HL-60 (cell line): ENCODE measurements around the gene DCHS2.

Experiments
- DNase-seq, 2 experiments: peaks; one replicate each; pipeline ENCODE4 v3.0.0-alpha.2; 2010 to 2020; ENCODE audit warnings: low read depth in 1 of 2, low spot score in 1 of 2
- H3K27ac ChIP-seq: fragments of 250-450 bp; sonication (Bioruptor Pico); replicated peaks from 2 replicates; pipeline ENCODE4 v1.5.1; 2020; ENCODE audit warnings: mild to moderate bottlenecking, moderate library complexity
- H3K27me3 ChIP-seq: fragments of 250-450 bp; sonication (Bioruptor Pico); 2 replicates; pipeline ENCODE4 v1.5.1; 2021; ENCODE audit warnings: mild to moderate bottlenecking, moderate library complexity; ENCODE audit not compliant: insufficient read depth, poor library complexity, severe bottlenecking
- H3K4me3 ChIP-seq: replicated peaks from 2 replicates; pipeline ENCODE4 v1.5.1; 2011; ENCODE audit warnings: mild to moderate bottlenecking, control low read depth, low read length; ENCODE audit not compliant: insufficient read depth
- GABPA ChIP-seq: IDR thresholded peaks from 2 replicates; pipeline ENCODE4 v1.6.1; 2012; ENCODE audit warnings: low read depth
- POLR2AphosphoS5 ChIP-seq: IDR thresholded peaks from 2 replicates; pipeline ENCODE4 v1.6.1; 2012; ENCODE audit warnings: low read depth
- SPI1 ChIP-seq: IDR thresholded peaks from 2 replicates; pipeline ENCODE4 v1.6.1; 2012; ENCODE audit warnings: low read depth, mild to moderate bottlenecking, borderline replicate concordance
- TF ChIP-seq, protein P1 (sequence below): IDR thresholded peaks from one replicate; pipeline ENCODE4 v1.5.1; 2011; ENCODE audit warnings: low read length, control low read depth, inconsistent platforms; ENCODE audit not compliant: insufficient read depth
- TF ChIP-seq, protein P2 (sequence below): IDR thresholded peaks from 2 replicates; pipeline ENCODE4 v1.6.1; 2012; ENCODE audit warnings: low read depth; ENCODE audit not compliant: insufficient replicate concordance

DCHS2 gene

DNA sequence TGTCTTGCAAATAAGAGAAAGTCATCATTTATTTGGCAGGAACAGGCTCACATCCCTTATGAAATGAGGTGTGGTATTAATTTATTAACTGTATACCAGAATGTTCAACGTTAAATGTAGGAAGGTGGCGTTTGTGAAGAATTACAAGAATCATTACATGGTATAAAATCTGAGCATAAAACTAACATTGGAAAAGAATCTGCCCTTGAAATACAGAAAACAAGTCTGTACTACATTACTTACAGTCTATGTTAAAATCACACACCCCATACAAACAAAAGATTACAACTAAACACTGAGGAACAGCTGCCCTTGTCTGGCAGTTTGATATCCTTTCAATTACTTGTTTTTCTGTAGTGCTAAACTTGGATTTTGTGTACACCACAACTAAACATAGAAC is 131.1 kb downstream of the DCHS2 start:
- Histone ChIP-seq H3K27ac (no peak overlapping the region), H3K4me3 (no peak overlapping the region), H3K27me3 (peaks cover 2% of the 10 kb centered on the region)
- no peak for DNase-seq
- TF ChIP-seq POLR2AphosphoS5 (no peak), SPI1 (no peak), GABPA (no peak)
- TF ChIP-seq, protein P1, sequence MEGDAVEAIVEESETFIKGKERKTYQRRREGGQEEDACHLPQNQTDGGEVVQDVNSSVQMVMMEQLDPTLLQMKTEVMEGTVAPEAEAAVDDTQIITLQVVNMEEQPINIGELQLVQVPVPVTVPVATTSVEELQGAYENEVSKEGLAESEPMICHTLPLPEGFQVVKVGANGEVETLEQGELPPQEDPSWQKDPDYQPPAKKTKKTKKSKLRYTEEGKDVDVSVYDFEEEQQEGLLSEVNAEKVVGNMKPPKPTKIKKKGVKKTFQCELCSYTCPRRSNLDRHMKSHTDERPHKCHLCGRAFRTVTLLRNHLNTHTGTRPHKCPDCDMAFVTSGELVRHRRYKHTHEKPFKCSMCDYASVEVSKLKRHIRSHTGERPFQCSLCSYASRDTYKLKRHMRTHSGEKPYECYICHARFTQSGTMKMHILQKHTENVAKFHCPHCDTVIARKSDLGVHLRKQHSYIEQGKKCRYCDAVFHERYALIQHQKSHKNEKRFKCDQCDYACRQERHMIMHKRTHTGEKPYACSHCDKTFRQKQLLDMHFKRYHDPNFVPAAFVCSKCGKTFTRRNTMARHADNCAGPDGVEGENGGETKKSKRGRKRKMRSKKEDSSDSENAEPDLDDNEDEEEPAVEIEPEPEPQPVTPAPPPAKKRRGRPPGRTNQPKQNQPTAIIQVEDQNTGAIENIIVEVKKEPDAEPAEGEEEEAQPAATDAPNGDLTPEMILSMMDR: no peak
- TF ChIP-seq, protein P2, sequence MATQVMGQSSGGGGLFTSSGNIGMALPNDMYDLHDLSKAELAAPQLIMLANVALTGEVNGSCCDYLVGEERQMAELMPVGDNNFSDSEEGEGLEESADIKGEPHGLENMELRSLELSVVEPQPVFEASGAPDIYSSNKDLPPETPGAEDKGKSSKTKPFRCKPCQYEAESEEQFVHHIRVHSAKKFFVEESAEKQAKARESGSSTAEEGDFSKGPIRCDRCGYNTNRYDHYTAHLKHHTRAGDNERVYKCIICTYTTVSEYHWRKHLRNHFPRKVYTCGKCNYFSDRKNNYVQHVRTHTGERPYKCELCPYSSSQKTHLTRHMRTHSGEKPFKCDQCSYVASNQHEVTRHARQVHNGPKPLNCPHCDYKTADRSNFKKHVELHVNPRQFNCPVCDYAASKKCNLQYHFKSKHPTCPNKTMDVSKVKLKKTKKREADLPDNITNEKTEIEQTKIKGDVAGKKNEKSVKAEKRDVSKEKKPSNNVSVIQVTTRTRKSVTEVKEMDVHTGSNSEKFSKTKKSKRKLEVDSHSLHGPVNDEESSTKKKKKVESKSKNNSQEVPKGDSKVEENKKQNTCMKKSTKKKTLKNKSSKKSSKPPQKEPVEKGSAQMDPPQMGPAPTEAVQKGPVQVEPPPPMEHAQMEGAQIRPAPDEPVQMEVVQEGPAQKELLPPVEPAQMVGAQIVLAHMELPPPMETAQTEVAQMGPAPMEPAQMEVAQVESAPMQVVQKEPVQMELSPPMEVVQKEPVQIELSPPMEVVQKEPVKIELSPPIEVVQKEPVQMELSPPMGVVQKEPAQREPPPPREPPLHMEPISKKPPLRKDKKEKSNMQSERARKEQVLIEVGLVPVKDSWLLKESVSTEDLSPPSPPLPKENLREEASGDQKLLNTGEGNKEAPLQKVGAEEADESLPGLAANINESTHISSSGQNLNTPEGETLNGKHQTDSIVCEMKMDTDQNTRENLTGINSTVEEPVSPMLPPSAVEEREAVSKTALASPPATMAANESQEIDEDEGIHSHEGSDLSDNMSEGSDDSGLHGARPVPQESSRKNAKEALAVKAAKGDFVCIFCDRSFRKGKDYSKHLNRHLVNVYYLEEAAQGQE: no peak

DNA sequence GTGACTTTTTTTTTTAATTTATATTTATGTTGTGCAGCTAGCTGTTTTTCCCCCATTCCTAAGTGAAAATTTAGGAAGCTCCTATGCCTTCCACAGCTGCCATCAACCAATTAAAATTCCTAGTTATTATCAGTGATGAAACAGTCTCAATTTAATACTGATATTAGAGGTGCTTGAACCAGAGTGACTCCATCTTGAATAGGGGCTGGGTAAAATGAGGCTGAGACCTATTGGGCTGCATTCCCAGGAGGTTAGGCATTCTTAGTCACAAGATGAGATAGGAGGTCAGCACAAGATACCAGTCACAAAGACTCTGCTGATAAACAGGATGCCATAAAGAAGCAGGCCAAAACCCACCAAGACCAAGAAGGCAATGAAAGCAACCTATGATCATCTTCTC is 136.7 kb downstream of the DCHS2 start:
- no peak for DNase-seq
- TF ChIP-seq SPI1 (no peak), GABPA (no peak)
- TF ChIP-seq, protein P1: no peak
- TF ChIP-seq, protein P2: no peak
- no peak overlapping the region for H3K27ac ChIP-seq
- no peak overlapping the region for H3K4me3 ChIP-seq
- no peaks in the 10 kb centered on the region for H3K27me3 ChIP-seq

DNA sequence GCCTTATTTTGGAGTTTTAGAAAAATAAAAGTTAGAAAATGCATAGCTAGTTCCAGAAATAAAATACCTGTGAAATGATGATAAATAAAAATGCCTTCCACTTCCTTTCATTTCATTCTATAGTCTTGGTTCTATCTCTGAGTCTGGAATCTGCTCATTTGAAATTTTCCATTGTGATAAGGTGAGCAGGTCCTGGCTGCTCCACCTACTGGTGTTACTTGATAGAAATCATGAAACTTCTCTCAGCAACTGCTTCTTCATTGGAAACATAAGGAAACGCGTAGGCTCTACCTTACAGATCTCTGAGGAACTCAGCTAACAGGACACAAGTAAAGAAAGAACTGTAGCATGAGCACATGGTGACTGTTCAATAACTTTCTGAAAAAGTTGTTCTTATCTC is 141.8 kb downstream of the DCHS2 start:
- Histone ChIP-seq H3K27ac (no peak overlapping the region), H3K4me3 (no peak overlapping the region), H3K27me3 (peaks cover 3% of the 10 kb centered on the region)
- no peak for DNase-seq
- TF ChIP-seq, protein P2: no peak
- TF ChIP-seq GABPA (no peak), POLR2AphosphoS5 (no peak), SPI1 (no peak)
- TF ChIP-seq, protein P1: no peak
